Measurements from ENCODE around the gene CHKA. TPM values are rescaled to one million over a fixed set of nuclear protein-coding genes. Genes with fewer than 3 reads are reported as not detected.

CHKA gene
- total and polyA plus RNA-seq, 2 experiments from 2014 or later = 37.1 to 94.4 TPM

- DNase-seq (ENCODE audit: low spot score) (no peak), ATAC-seq (no peak)
- Histone ChIP-seq H3K27ac (ENCODE audit: low read depth) (no peak overlapping the region), H3K27me3 (ENCODE audit: insufficient read depth) (no peaks in the 10 kb centered on the region), H3K79me2 (replicated peaks; ENCODE audit: insufficient read depth) (no peaks in the 10 kb centered on the region), H4K20me1 (replicated peaks; ENCODE audit: insufficient read depth) (no peaks in the 10 kb centered on the region), H2AFZ (no peak overlapping the region), H3K4me3 (no peak overlapping the region), H3F3A (replicated peaks; ENCODE audit: low read depth) (no peaks in the 10 kb centered on the region), H3K9me2 (ENCODE audit: insufficient read depth) (no peaks in the 10 kb centered on the region), H3K36me3 (ENCODE audit: insufficient read depth) (0 out of 2 replicates have a peak, but pooled peaks cover 3% of the 10 kb centered on the region), H3K4me1 (ENCODE audit: insufficient read depth) (no peaks in the 10 kb centered on the region), H3K4me2 (no peak overlapping the region)
- peaks cover 3% of the 10 kb centered on the region for H3K27me3 Mint-ChIP-seq (ENCODE audit: insufficient read depth, low read depth, poor library complexity)
- TF ChIP-seq REST (IDR thresholded peaks at IDR 0.05; ENCODE audit: unreplicated experiment) (no peak), CTCF (conservative IDR thresholded peaks at IDR 0.05; ENCODE audit: low read depth in 2 of 2) (no peak), EZH2phosphoT487 (IDR thresholded peaks at IDR 0.05; ENCODE audit: unreplicated experiment) (no peak), ZNF462 (CRISPR knock-in tag; IDR thresholded peaks at IDR 0.05) (no peak), STAT1 (IDR thresholded peaks at IDR 0.05; ENCODE audit: unreplicated experiment) (no peak), ZNF114 (CRISPR knock-in tag; IDR thresholded peaks at IDR 0.05) (no peak), CREB1 (CRISPR knock-in tag; IDR thresholded peaks at IDR 0.05; ENCODE audit: low read depth) (no peak), POLR2AphosphoS5 (IDR thresholded peaks at IDR 0.05; ENCODE audit: low read depth) (no peak), ZNF331 (CRISPR knock-in tag; IDR thresholded peaks at IDR 0.05; ENCODE audit: low read depth) (no peak), EZH2 (IDR thresholded peaks at IDR 0.05; ENCODE audit: low read depth, unreplicated experiment) (no peak), ETS1 (IDR thresholded peaks at IDR 0.05) (no peak), JUNB (IDR thresholded peaks at IDR 0.05; ENCODE audit: unreplicated experiment) (no peak), NANOG (IDR thresholded peaks at IDR 0.05; ENCODE audit: borderline replicate concordance) (no peak)
- no peaks in the 10 kb centered on the region; the same call in 2 of the 3 replicates for H3K9me3 Mint-ChIP-seq
- peaks cover 3% of the 10 kb centered on the region; the same call in 2 of the 3 replicates for H3K36me3 Mint-ChIP-seq (ENCODE audit: low read depth)
- H3K4me3 Mint-ChIP-seq = no peak overlapping the region
- no peak overlapping the region for H3K27ac Mint-ChIP-seq
- no peaks in the 10 kb centered on the region; the same call in 2 of the 3 replicates for H3K4me1 Mint-ChIP-seq
Observed at GRCh38 chr11:68153742-68154141, 32.6 kb upstream of the CHKA start.
